GM19238 (cell line): Measurements from ENCODE around the gene WDR83.
"Not testable (repeated sequence)": the region's sequence is repeated elsewhere in the genome, so short reads cannot be mapped to it uniquely, and the experiment has no call there.

ENCODE experiments used
- DNase-seq: peaks from one replicate; pipeline ENCODE4 v3.0.0; 2011; ENCODE audit warnings: low spot score; ENCODE audit not compliant: insufficient read length

The WDR83 gene

DNA sequence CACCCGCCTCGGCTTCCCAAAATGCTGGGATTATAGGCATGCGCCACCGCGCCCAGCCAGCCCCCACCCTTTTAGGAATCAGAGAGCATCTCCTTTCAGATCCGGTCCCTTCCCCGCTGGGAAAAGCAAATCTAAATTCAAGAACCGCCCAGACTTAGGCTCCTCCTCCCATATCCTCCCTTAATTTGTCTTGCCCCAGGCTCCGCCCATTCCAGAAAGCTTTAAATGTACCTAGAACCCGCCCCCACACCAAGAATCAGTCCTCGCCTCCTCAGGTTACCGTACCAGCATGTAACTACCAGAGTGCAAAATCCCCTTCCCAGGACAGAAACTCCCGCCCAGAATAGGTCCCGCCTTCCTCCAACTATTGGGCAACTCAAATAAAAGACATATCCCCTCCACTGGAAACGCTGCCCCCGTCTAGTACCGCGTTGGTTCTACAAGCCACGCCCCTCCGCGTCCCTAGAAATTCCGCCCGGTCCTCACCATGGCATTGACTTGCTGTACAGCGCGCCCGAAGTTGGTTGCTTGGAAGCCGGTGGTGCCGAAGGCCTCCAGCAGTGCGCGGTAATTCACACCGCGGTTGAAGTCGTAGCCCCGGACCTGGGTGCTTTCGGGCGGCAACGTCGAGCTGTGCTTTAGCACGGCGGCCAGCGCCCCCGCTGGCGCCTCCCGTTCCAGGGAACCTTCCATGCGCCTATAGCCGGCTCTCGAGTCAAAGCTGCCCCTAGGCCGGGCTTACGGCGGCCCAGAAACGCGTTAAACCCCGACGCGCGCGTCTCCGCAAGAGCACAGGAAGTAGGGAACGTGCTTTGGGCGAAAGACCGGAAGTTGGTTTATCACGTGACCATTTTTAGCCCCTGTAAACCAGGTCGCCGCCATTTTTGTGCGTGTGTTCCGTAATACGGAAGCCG lies 14.7 kb downstream of the WDR83 start, which contains the start of gene DHPS:
Gene DHPS (minus strand): TSS at position 807 of the 914 bp plus-strand sequence. CDS start 114 bp downstream, at position 693.
- peak; percentile 93 for DNase-seq

GRCh38 chr19:12685831-12686230 lies 19.2 kb downstream of the WDR83 start:
- no peak for DNase-seq

DNA sequence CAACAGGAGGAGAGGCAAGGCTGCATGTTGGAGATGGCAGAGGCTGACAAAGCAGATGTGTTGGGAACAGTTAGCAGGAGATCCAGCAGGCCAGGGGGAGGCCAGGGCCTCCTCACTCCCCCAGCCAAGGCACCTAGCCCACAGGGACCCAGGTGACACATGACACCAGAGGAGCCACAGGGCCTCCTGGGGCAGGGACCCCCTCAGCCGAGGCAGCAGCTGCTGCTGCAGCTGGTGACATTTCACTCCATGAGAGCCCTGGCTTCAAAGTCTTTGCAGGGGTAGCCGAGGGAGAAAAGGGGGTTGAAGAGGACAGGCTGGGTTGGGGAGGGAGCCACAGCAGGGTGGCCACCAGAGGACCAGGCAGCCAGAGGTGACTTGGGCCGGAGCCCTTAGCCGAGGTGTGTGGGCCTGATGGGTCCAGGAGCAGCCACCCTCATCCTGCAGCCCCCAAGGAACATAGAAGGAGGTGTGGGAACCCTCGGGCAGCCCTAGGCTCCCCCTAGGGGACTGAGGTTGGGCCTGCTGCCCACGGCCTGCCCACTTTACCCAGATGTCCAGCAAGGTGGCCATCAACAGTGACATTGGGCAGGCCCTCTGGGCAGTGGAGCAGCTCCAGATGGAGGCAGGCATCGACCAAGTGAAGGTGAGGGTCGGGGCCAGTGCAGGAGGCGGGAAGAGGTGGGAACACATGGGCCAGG lies 21.0 kb downstream of the WDR83 start, which contains the start of gene GNG14:
Gene GNG14 (plus strand): TSS at position 503 of the 701 bp plus-strand sequence. CDS start 51 bp downstream, at position 554.
- DNase-seq: no peak

GRCh38 chr19:12689012-12689411 lies 22.4 kb downstream of the WDR83 start:
- no peak for DNase-seq

- DNase-seq: no peak
These were observed 23.1 kb downstream of the WDR83 start for GRCh38 chr19:12689581-12690216.

DNA sequence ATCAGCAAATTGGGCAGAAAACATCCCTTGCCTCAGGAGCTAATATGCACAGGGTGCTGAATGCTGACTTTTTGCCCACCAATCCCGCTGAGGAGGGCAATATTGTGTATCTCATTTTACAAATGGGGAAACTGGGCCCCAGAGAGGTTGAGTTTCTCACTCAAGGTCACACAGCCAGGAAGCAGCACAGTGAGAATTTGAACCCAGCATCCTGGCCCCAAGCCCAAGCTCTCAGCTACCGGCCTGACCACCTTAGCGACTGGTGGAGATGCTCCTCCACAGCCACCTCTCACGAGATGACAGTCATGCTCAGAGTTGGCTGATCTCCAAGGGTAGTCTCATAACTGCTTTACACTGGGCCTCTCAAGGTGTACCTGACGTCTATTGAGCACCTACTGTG lies 26.4 kb downstream of the WDR83 start:
- no peak for DNase-seq

GRCh38 chr19:12694641-12695040 lies 28.0 kb downstream of the WDR83 start:
- no peak for DNase-seq

DNA sequence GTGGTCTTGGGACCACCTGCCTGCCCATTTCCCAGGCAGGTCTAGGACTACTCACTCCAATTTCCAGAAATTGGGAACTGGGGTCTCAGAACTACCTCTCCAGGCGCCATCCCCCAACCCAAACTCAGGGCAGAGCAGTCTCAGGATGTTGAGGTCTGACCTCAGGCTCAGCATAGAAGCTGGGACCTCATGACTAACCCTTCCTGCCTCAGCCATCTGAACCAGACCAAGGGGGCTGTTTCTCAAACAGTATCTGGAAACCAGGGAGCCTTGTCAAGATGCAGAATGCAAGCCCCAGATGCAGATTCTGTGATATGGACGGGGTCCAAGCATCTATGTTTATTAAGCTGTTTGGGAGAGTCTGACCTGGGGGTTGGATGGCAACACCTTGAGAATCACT lies 28.5 kb downstream of the WDR83 start:
- DNase-seq: no peak

DNA sequence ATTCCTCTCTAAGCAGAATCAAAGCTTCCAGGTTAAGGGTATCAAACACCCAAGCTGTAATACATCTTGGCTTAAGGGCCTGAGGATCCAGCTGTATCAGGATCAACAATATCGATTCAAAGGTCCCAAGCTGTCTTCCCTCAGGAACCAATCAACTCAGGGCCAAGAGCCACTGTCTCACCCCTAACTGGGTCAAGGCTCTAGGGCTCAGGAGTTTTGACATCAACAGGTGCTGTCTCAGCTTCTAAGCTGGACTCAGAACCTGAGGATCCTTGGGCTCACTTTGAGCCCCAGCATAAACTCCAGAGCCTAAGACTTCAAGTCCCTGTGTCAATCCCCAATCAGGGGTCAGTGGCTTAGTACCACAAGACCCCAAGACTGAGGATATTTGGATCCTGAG lies 28.9 kb downstream of the WDR83 start:
- DNase-seq: no peak

- no peak for DNase-seq
These were observed 29.4 kb downstream of the WDR83 start for GRCh38 chr19:12695997-12696365.

DNA sequence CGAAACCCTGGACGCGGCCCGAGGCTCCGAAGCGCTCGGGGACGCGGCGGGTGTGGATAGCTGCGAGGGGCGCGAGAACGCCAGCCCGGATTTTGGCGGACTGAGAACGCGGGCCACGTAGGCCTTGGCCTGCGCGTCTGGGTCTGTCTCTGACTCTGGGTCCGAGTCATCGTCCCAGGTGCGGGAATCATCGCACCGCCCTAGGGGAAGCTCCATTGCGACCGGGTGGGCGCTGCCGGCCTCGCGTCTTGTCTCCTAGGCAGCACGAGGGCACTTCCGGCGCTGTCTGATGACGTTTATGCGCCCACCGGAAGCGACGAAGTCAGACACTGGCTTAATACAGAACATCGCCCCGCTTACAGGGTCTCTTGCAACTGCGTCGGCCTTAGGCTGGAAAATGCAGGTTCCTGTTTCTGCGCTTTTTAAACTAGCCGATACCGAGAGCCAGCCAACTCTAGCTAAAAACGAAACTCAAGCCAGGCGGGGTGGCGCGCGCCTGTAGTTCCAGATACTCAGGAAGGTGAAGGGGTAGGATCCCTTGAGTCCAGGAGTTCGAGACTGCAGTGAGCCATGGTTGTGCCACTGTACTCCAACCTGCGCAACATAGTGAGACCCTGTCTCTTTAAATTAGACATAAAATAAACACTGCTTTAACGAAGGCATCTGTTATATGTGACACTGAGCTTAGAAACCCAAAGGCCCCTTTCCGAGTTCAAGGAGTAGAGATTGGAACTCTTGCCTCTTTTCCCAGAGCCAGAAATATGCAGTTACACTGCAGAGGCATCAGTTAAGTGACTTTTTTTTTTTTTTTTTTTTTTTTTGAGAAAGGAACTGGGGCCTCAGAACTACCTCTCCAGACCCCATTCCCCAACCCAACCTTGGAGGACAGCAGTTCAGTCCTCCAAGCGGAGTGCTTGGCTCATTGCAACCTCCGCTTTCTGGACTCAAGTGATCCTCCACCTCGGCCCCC lies 30.0 kb downstream of the WDR83 start, which contains the start of gene FBXW9:
Gene FBXW9 (minus strand): TSS at position 266 of the 970 bp plus-strand sequence. CDS start 50 bp downstream, at position 216.
- peak; percentile 99 for DNase-seq

DNA sequence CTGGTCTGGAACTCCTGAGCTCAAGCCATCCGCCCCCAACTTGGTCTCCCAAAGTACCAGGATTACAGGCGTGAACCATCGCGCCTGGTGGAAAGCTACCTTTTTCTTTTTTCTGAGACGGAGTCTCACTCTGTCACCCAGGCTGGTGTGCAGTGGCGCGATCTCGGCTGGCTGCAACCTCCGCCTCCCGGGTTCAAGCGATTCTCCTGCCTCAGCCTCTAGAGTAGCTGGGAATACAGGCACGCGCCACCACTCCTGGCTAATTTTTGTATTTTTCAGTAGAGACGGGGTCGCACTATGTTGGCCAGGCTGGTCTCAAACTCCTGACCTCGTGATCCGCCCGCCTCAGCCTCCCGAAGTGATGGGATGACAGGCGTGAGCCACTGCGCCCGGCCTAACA lies 30.8 kb downstream of the WDR83 start:
- DNase-seq: not testable (repeated sequence)

GRCh38 chr19:12698138-12698537 lies 31.5 kb downstream of the WDR83 start:
- no peak for DNase-seq

DNA sequence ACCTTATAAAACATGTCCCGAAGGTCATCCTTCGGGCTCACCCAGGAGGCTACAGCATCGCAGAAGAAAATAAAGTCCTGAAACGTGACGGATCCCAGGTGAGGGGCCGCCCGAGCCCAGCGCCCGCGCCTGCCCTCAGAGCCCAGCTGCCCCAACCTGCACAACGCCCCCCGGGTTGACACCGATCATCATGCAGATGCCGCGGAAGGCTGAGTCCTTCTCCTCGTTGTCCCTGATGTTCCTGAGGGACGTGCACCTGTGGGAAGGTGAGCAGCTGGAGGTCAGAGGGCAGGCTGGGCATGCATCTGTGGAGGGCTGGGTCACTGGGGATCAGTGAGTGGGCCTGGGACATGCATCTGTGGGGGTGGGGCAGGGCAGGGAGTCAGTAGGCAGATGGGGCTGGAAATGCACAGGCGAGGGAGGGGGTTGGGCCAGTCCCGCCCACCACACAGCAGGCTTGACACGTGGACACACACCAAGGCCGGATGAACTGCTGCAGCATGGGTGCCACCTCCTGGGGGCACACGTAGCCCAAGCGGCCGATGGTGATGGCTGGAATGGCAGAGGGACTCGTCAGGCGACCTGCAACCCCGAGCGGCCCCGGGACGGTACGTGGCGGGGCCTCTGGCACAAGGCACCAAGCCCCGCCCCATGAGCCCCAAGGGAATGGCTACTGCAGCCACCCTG lies 35.1 kb downstream of the WDR83 start:
- no peak for DNase-seq

- DNase-seq: peak; percentile 44
These were observed 36.4 kb downstream of the WDR83 start for GRCh38 chr19:12703046-12703445.

- no peak for DNase-seq
These were observed 38.6 kb downstream of the WDR83 start for GRCh38 chr19:12705169-12705568.

- no peak for DNase-seq
These were observed 39.2 kb downstream of the WDR83 start for GRCh38 chr19:12705654-12706331.

- no peak for DNase-seq
These were observed 39.7 kb downstream of the WDR83 start for GRCh38 chr19:12706332-12706718.

GRCh38 chr19:12708641-12709040 lies 42.0 kb downstream of the WDR83 start:
- DNase-seq: no peak
